ENCODE results near the gene MAP2.

- TF ChIP-seq SMAD1 (IDR thresholded peaks at IDR 0.05; ENCODE audit: low read depth, partially characterized antibody): no peak
- TF ChIP-seq ZBTB33 (IDR thresholded peaks at IDR 0.05): no peak
- TF ChIP-seq POLR2A (IDR thresholded peaks at IDR 0.05; ENCODE audit: low read depth, low read length): no peak
- TF ChIP-seq HSF1 (IDR thresholded peaks at IDR 0.05; ENCODE audit: low read depth, low read length): no peak
- no peak for TF ChIP-seq CUX1 (IDR thresholded peaks at IDR 0.05; ENCODE audit: insufficient replicate concordance, low read depth, low read length)
Measured at GRCh38 chr2:209661286-209661894, 237.5 kb downstream of the MAP2 start.

Data from GM12878 (cell line).